Left kidney (tissue), 2 donors: Measurements from ENCODE around the gene OTUB1. TPM values are rescaled to one million over a fixed set of nuclear protein-coding genes. Genes with fewer than 3 reads are reported as not detected.

Experiments used
- DNase-seq: peaks from one replicate; pipeline ENCODE4 v3.0.0-alpha.2; 2013
- polyA plus RNA-seq: library from polyadenylated mRNA; unstranded; fragments of 120-200 nt; gene quantifications from one replicate; pipeline ENCODE4 v1.2.1, GENCODE V29; 2013; ENCODE audit not compliant: insufficient read length

OTUB1 gene
- polyA plus RNA-seq, 1 donor, result 105 TPM

GRCh38 chr11:64021757-64022093, 35.5 kb downstream of the OTUB1 start:
- no peak for DNase-seq

GRCh38 chr11:64022125-64022784, 36.0 kb downstream of the OTUB1 start:
- DNase-seq, result no peak

GRCh38 chr11:64023712-64024710, 37.8 kb downstream of the OTUB1 start:
- no peak for DNase-seq

GRCh38 chr11:64025205-64025604, 39.0 kb downstream of the OTUB1 start:
- no peak for DNase-seq

GRCh38 chr11:64026575-64027205, 40.5 kb downstream of the OTUB1 start:
- DNase-seq, result no peak

GRCh38 chr11:64027651-64028397, 41.6 kb downstream of the OTUB1 start:
- DNase-seq, result no peak

- peak; percentile 80 for DNase-seq
These were observed 42.3 kb downstream of the OTUB1 start for GRCh38 chr11:64028398-64029115.

GRCh38 chr11:64029773-64030172, 43.5 kb downstream of the OTUB1 start:
- DNase-seq, result no peak

- DNase-seq, result no peak
These were observed 44.8 kb downstream of the OTUB1 start for GRCh38 chr11:64031001-64031400.

GRCh38 chr11:64032050-64032449, 45.8 kb downstream of the OTUB1 start:
- no peak for DNase-seq

- DNase-seq, result no peak
These were observed 48.2 kb downstream of the OTUB1 start for GRCh38 chr11:64034411-64034811.

GRCh38 chr11:64035081-64035524, 48.9 kb downstream of the OTUB1 start:
- DNase-seq, result no peak

GRCh38 chr11:64035576-64035975, 49.3 kb downstream of the OTUB1 start, which contains the start of gene FLRT1:
FLRT1 (plus strand) TSS chr11:64035931; CDS start chr11:64116268, 80,337 bp downstream.
- no peak for DNase-seq

- no peak for DNase-seq
These were observed 50.1 kb downstream of the OTUB1 start for GRCh38 chr11:64036087-64037026.

- no peak for DNase-seq
These were observed 50.9 kb downstream of the OTUB1 start for GRCh38 chr11:64037027-64037634.

GRCh38 chr11:64038500-64038899, 52.3 kb downstream of the OTUB1 start:
- DNase-seq, result no peak

- DNase-seq, result no peak
These were observed 52.9 kb downstream of the OTUB1 start for GRCh38 chr11:64039012-64039665.

- no peak for DNase-seq
These were observed 54.6 kb downstream of the OTUB1 start for GRCh38 chr11:64040684-64041322.

- no peak for DNase-seq
These were observed 55.6 kb downstream of the OTUB1 start for GRCh38 chr11:64041846-64042245.
